Mucosa of descending colon (tissue), 3 donors: ENCODE measurements around the gene CACNA2D3. TPM values are rescaled to one million over a fixed set of nuclear protein-coding genes. Genes with fewer than 3 reads are reported as not detected.

Source experiments
- ATAC-seq: fragments of 200-7000 bp; cut with Tn5 transposase; one replicate; pipeline ENCODE4 v1.9.1; 2020; ENCODE audit warnings: mild to moderate bottlenecking, moderate library complexity
- DNase-seq, 3 donors: peaks; one replicate each; pipeline ENCODE4 v3.0.0-alpha.2; 2020
- H3K36me3 ChIP-seq: fragments of 200-600 bp; one replicate; pipeline ENCODE4 v1.8.0; 2021; ENCODE audit warnings: low read depth, mild to moderate bottlenecking
- H3K4me1 ChIP-seq: fragments of 200-600 bp; one replicate; pipeline ENCODE4 v1.8.0; 2021; ENCODE audit warnings: low read depth, mild to moderate bottlenecking
- H3K4me3 ChIP-seq: fragments of 200-600 bp; one replicate; pipeline ENCODE4 v1.8.0; 2021; ENCODE audit warnings: mild to moderate bottlenecking
- H3K9me3 ChIP-seq: fragments of 200-600 bp; one replicate; pipeline ENCODE4 v1.8.0; 2021; ENCODE audit warnings: mild to moderate bottlenecking
- CTCF ChIP-seq: fragments of 200-600 bp; IDR thresholded peaks from one replicate; pipeline ENCODE4 v1.8.0; 2022; ENCODE audit warnings: antibody characterized with exemption, mild to moderate bottlenecking
- intact Hi-C, 2 donors: fragments of 100-400 bp; cut with DNase I in 1 of 2; cut with micrococcal nuclease in 1 of 2; formaldehyde crosslinking; loops; one replicate each; pipeline versions ENCODE4 v1.11.0 to v1.11.1; 2022; cut with DNase I, micrococcal nuclease
- total RNA-seq, 3 donors: library from RNA; stranded (reverse); fragmentation: NEBNext Ultra II Directional in 2 of 3; extraction: Animal tissue kit (Norgen Biotek cat#: 25700) in 2 of 3; gene quantifications; one replicate each; pipeline versions ENCODE4 v1.2.1 to v1.2.4, GENCODE V29; 2021 to 2023
- donor health status: DM: no; HTN: no; CAD: no; lungs with moderate emphysema.
- donor health status: DM: no; HTN: no; CAD: no.
- donor health status: DM: no; HTN: yes; CAD: no.

CACNA2D3 gene
- total RNA-seq, 3 donors from 2014 or later = 0.34 to 3.5 (median 0.55) TPM

GRCh38 chr3:54427501-54427900 is 305.1 kb downstream of the CACNA2D3 start:
- intact Hi-C loops = no loop called here
- Histone ChIP-seq H3K4me1 (no peaks in the 10 kb centered on the region), H3K4me3 (no peak overlapping the region), H3K9me3 (no peaks in the 10 kb centered on the region), H3K36me3 (no peaks in the 10 kb centered on the region)
- DNase-seq = no peak
- no peak for TF ChIP-seq CTCF
- ATAC-seq = no peak

- no peak overlapping the region for H3K4me3 ChIP-seq
- TF ChIP-seq CTCF = peak; percentile 73
- H3K4me1 ChIP-seq = no peaks in the 10 kb centered on the region
- intact Hi-C loops = no loop called here
- H3K36me3 ChIP-seq = no peaks in the 10 kb centered on the region
- no peaks in the 10 kb centered on the region for H3K9me3 ChIP-seq
- DNase-seq (peak in 2 of 3 donors; percentile 41 to 76), ATAC-seq (peak; percentile 47)
Measured at GRCh38 chr3:54427941-54428871, 305.9 kb downstream of the CACNA2D3 start.

- no peak for TF ChIP-seq CTCF
- intact Hi-C loops = no loop called here
- ATAC-seq (no peak), DNase-seq (no peak)
- H3K4me3 ChIP-seq = no peak overlapping the region
- H3K9me3 ChIP-seq = no peaks in the 10 kb centered on the region
- no peaks in the 10 kb centered on the region for H3K36me3 ChIP-seq
- no peaks in the 10 kb centered on the region for H3K4me1 ChIP-seq
Measured at GRCh38 chr3:54432975-54433374, 310.6 kb downstream of the CACNA2D3 start.

- Histone ChIP-seq H3K4me3 (no peak overlapping the region), H3K36me3 (no peaks in the 10 kb centered on the region), H3K4me1 (no peaks in the 10 kb centered on the region), H3K9me3 (no peaks in the 10 kb centered on the region)
- no peak for DNase-seq
- no peak for TF ChIP-seq CTCF
- ATAC-seq = no peak
- intact Hi-C loops = no loop called here
Measured at GRCh38 chr3:54433846-54434245, 311.5 kb downstream of the CACNA2D3 start.

- ATAC-seq (no peak), DNase-seq (no peak)
Measured at GRCh38 chr3:54434756-54435155, 312.4 kb downstream of the CACNA2D3 start.

More at GRCh38 chr3:54434756-54435155, 312.4 kb downstream of the CACNA2D3 start:
- intact Hi-C loops = no loop called here
- TF ChIP-seq CTCF = no peak
- no peaks in the 10 kb centered on the region for H3K4me1 ChIP-seq
- no peaks in the 10 kb centered on the region for H3K9me3 ChIP-seq
- H3K36me3 ChIP-seq = no peaks in the 10 kb centered on the region
- no peak overlapping the region for H3K4me3 ChIP-seq
